GM12872 (cell line): ENCODE measurements around the gene PEX7.

Source experiments
- TF ChIP-seq, protein P1 (sequence below): IDR thresholded peaks from 3 replicates; pipeline ENCODE4 v1.5.1; 2011; ENCODE audit warnings: low read depth, mild to moderate bottlenecking, low read length, moderate library complexity; ENCODE audit not compliant: insufficient read depth

The PEX7 gene

DNA sequence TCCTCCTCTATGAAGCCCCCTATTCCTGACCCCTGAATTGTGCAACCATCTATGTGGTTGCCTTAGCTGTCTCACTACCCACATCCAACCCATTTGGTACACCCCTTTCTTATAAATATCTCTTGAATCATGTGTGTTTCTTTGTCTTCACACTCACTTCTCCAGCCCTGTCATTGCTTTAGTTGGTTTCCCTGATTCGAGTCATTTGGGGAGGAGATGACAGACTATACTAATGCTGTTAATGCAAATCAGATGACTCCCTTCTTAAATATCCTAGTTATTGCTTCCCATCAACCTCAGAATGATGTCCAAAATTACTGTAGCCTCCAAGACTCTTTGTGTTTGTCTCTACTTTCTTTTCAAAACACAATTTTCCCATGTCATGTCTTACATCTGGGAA, 122.7 kb downstream of the PEX7 start:
- TF ChIP-seq, protein P1, sequence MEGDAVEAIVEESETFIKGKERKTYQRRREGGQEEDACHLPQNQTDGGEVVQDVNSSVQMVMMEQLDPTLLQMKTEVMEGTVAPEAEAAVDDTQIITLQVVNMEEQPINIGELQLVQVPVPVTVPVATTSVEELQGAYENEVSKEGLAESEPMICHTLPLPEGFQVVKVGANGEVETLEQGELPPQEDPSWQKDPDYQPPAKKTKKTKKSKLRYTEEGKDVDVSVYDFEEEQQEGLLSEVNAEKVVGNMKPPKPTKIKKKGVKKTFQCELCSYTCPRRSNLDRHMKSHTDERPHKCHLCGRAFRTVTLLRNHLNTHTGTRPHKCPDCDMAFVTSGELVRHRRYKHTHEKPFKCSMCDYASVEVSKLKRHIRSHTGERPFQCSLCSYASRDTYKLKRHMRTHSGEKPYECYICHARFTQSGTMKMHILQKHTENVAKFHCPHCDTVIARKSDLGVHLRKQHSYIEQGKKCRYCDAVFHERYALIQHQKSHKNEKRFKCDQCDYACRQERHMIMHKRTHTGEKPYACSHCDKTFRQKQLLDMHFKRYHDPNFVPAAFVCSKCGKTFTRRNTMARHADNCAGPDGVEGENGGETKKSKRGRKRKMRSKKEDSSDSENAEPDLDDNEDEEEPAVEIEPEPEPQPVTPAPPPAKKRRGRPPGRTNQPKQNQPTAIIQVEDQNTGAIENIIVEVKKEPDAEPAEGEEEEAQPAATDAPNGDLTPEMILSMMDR: no peak

DNA sequence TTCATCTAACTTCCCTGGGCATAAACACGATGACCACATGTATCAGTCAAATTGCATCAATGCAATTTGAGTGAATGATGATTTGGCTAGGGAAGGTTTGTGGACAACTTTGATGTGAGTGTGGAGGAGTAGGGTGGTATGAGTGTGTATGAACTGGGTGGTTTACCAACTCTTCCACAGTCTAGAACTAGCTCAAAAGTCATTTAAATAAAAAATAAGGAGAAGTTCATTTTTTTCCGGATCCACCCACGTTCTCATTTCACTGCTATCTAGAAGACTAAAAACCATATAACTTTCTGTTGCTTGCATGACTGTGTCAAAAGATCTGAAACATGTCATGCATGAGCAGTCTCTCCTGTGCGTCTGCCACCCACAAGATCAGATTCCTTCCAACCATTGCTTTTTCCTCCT, 123.3 kb downstream of the PEX7 start:
- TF ChIP-seq, protein P1: no peak

DNA sequence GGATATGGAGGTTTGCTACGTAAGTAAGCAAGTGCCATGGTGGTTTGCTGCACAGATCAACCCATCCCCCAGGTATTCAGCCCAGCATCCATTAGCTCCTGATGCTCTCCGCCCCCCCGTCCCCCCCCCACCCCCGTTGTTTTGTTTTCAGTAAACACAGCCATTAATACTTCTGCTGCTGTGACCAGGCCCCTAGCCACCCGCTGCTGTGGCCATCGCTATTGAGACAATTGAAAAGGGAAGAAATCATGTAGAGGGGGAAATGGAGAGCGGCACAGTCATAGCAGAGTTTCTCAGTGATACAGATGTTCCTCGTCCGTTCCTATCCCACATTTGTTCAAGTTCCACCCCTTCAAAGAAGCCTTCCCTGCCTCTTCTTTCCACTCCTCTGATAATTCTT, 124.6 kb downstream of the PEX7 start:
- TF ChIP-seq, protein P1: no peak

DNA sequence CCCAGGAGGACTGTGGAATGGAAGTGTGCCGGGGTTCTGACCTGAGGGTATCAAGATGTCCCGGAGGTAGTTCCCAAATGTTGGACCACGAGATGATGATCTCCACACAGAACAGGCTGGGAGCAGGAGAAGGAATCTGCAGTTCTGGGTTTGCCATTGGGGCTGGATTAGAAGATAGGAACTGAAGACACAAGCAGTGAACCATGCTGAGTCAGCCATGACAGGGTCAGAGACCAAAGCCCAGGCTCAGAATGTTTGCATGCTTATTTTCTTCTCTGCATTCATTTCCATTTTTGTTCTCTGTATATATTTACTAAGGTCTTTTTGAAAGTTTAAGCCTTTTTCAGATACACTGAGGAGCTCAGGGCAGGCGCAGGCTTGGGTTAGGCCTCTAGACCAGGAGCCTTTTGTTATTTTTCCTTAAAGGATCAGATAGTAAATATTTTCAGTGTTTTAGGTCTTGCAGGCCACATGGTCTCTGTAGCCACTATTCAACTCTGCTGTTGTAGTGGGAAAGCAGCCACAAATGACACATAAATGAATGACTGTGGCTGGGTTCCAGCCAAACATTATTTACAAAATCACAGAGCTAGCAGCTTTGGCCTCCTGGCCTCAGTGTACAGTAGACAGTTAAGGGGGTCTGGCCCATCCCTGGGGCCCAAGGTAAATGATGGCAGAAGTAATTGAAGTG, 128.2 kb downstream of the PEX7 start:
- TF ChIP-seq, protein P1: no peak

DNA sequence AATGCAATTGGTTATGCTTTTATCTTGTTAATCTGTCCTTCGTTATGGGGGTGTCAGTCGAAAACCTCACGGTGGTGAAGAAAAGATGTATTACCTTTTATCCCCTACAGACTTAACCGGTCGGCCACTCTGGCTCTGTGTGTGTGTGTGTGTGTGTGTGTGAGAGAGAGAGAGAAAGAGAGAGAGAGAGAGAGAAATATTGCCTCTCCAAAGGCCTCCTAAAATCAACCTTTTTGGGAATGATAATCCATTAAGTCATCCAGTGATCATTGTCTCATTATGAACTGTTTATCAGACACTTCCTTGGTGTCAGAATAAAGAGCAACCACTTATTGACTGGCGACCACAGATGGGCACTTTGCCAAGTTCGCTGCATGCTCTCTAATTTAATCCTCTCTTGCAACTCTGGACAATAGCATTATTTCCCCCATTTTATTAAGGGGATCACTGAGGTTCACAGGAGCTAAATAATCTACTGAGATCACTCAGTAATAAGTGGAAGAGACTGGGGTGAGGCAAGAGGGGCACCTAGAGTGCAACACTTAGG, 130.4 kb downstream of the PEX7 start:
- TF ChIP-seq, protein P1: no peak

DNA sequence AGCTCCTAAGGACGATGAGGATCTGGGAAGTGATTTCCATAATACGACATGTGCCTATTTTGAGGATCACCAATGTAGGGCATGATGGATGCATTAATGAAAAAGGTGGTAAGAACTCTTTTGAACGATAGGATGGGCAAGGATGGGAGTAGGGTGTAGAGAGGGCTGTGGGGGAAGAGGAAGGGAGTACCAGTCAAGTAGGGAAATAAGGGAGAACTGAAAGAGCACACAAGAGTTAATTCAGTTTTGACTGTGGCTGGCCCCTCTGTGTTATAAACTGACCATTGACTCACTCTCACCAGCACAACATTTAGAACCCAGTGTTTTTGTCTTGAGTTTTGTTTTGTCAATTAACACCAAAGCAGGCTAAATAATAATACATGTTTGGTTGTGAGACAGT, 132.7 kb downstream of the PEX7 start:
- TF ChIP-seq, protein P1: no peak

DNA sequence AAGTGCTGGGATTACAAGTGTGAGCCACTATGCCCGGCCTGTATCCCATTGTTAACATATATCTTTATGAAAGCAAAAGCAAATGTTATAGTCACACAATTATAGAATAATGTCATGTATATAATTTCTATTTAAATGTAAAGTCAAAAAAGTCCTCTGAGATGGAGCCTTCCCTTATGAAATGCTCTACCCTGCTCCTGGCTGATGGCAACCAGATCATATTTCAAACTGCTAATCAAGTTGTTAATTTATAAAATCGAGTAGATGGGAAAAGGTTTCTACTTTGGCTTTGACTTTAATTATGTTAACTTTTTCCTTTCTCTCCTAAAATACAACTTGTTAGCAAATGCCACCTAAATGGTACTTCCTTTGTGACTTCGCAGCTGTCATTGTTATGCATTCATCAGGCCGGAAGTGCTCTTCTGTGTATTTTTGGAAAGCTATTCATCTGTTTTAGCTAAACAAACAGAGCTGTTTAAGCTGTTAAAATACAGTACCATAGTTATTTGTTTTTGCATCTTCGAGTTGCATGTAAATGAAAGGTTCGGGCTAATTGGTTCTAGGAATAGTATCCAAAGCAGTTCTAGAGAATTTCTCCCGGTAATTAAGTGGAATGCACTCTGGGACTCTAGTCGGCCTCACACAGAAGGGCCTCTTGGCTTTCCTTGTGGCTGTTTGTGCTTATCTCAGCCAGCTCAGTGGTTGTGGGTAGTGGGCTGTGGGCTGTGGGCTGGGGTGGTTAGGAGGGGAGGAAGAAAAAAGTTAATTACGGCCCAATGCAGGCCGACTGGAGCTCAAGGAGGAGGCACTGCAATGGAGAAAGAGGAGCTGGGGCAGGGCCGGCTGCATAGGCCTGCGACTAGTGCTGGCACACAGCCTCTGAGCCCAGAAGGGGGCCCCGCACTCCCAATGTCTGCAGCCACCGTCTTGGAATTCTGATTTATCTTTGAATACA, 134.5 kb downstream of the PEX7 start:
- TF ChIP-seq, protein P1: no peak
